ENCODE data around the gene DDIAS. TPM values are rescaled to one million over a fixed set of nuclear protein-coding genes. Genes with fewer than 3 reads are reported as not detected.

DDIAS gene
- total RNA-seq, 1 experiment from 2014 or later: 17.1 TPM

DNA sequence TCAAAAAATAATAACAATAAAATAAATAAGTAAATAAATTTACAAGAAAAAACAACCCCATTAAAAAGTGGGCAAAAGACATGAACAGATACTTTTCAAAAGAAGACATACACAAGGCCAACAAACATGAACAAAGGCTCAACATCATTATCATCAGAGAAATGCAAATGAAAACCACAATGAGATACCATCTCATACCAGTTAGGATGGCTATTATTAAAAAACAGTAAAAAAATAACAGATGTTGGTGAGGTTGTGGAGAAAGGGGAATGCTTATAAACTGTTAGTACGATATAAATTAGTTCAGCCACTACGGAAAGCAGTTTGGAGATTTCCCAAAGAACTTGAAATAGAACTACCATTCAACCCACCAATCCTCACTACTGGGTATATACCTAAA, 45.9 kb upstream of the DDIAS start:
- Histone ChIP-seq H3K4me3 (replicated peaks in 1 of 2; ENCODE audit: low read depth in 1 of 2, low read length in 2 of 2) (no peak overlapping the region), H3K79me2 (ENCODE audit: insufficient read depth, low read length) (no peaks in the 10 kb centered on the region), H3K9ac (ENCODE audit: low read length) (no peak overlapping the region), H3K36me3 (ENCODE audit: control insufficient read depth in 1 of 2, insufficient read depth in 2 of 2, low read length in 2 of 2) (no peaks in the 10 kb centered on the region), H3K9me2 (ENCODE audit: insufficient read depth) (no peaks in the 10 kb centered on the region), H3K4me1 (ENCODE audit: control insufficient read depth in 1 of 2, insufficient read depth in 2 of 2, low read length in 2 of 2) (peaks cover 11 to 17% of the 10 kb centered on the region in 2 experiments), H2AFZ (ENCODE audit: low read depth, low read length, poor library complexity, severe bottlenecking) (no peak overlapping the region), H3K27ac (ENCODE audit: low read depth, low read length) (no peak overlapping the region), H3K9me3 (ENCODE audit: control insufficient read depth in 1 of 2, insufficient read depth in 1 of 2, low read depth in 1 of 2, low read length in 2 of 2) (no peaks in the 10 kb centered on the region), H3K4me2 (ENCODE audit: low read length) (no peak overlapping the region), H3K27me3 (ENCODE audit: insufficient read depth, low read length) (no peaks in the 10 kb centered on the region), H4K20me1 (ENCODE audit: insufficient read depth) (no peaks in the 10 kb centered on the region)
- no peak for ATAC-seq
- no TSS peak for BruUV-seq (replicated peaks)
- RAD21 ChIA-PET (ENCODE audit: low non-redundant PET in 1 of 2, low total read pairs in 2 of 2, uncharacterized antibody in 2 of 2, unreplicated experiment in 2 of 2): no interaction called here
- TF ChIP-seq RAD21 (IDR thresholded peaks at IDR 0.05; ENCODE audit: low read depth): no peak
- TF ChIP-seq SIN3A (IDR thresholded peaks at IDR 0.05; ENCODE audit: low read depth): no peak
- no peak for TF ChIP-seq SRF (IDR thresholded peaks at IDR 0.05; ENCODE audit: low read depth)
- no peak for TF ChIP-seq ZFX (IDR thresholded peaks at IDR 0.05)
- no peak for TF ChIP-seq ZNF274 (IDR thresholded peaks at IDR 0.05; ENCODE audit: low read depth, low read length)
- TF ChIP-seq, protein P1, sequence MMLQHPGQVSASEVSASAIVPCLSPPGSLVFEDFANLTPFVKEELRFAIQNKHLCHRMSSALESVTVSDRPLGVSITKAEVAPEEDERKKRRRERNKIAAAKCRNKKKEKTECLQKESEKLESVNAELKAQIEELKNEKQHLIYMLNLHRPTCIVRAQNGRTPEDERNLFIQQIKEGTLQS (IDR thresholded peaks at IDR 0.05): no peak
- no peak for TF ChIP-seq CBX3 (IDR thresholded peaks at IDR 0.05; ENCODE audit: low read depth)
- no peak for TF ChIP-seq POLR2AphosphoS5 (IDR thresholded peaks at IDR 0.05; ENCODE audit: low read depth, low read length)
- TF ChIP-seq FOSL1 (IDR thresholded peaks at IDR 0.05; ENCODE audit: low read depth): no peak
- no peak for TF ChIP-seq EGR1 (IDR thresholded peaks at IDR 0.05; ENCODE audit: low read depth)
- TF ChIP-seq TCF7L2 (IDR thresholded peaks at IDR 0.05; ENCODE audit: borderline replicate concordance, extremely low read depth, insufficient read depth, insufficient read length): no peak
- no peak for TF ChIP-seq JUND (IDR thresholded peaks at IDR 0.05)
- TF ChIP-seq SP1 (IDR thresholded peaks at IDR 0.05; ENCODE audit: low read depth): no peak
- no peak for TF ChIP-seq EZH2 (IDR thresholded peaks at IDR 0.05)
- intact Hi-C loops (cut with micrococcal nuclease): no loop called here
- CTCF ChIA-PET: no interaction called here
- POLR2A ChIA-PET: no interaction called here
- no peak for DNase-seq (ENCODE audit: low read depth, low spot score)

DNA sequence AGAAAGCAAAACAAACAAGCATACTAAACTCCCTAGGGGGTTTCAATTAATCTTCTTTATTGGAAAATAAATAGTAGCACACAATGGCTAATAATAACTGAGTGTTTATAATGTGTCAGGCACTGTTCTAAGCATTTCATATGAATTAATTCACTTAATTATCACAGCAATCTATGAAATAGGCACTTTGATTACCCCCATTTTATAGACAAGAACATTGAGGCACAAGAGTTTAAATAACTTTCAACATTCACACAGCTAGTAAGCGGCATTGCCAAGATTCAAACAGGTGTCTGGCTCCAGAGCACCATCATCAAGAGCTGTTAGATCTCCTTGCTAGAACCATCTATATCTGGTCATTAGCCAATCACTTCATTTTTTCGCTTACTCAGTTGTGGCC, 44.4 kb upstream of the DDIAS start:
- no peaks in the 10 kb centered on the region for H4K20me1 ChIP-seq (ENCODE audit: insufficient read depth)
- no peaks in the 10 kb centered on the region for H3K79me2 ChIP-seq (ENCODE audit: insufficient read depth, low read length)
- H3K27me3 ChIP-seq (ENCODE audit: insufficient read depth, low read length): no peaks in the 10 kb centered on the region
- ChIA-PET RAD21 (ENCODE audit: low non-redundant PET in 1 of 2, low total read pairs in 2 of 2, uncharacterized antibody in 2 of 2, unreplicated experiment in 2 of 2) (no interaction called here), CTCF (no interaction called here), POLR2A (no interaction called here)
- TF ChIP-seq FOSL1 (IDR thresholded peaks at IDR 0.05; ENCODE audit: low read depth) (no peak), SIN3A (IDR thresholded peaks at IDR 0.05; ENCODE audit: low read depth) (no peak), CEBPB (IDR thresholded peaks at IDR 0.05; ENCODE audit: low read depth) (no peak), ELF1 (IDR thresholded peaks at IDR 0.05; ENCODE audit: borderline replicate concordance, low read depth) (no peak), SRF (IDR thresholded peaks at IDR 0.05; ENCODE audit: low read depth) (no peak), CBX3 (IDR thresholded peaks at IDR 0.05; ENCODE audit: low read depth) (no peak), EGR1 (IDR thresholded peaks at IDR 0.05; ENCODE audit: low read depth) (no peak)
- no peak overlapping the region for H3K9ac ChIP-seq (ENCODE audit: low read length)
- no peaks in the 10 kb centered on the region for H3K9me2 ChIP-seq (ENCODE audit: insufficient read depth)
- peaks cover 11 to 17% of the 10 kb centered on the region in 2 experiments for H3K4me1 ChIP-seq (ENCODE audit: control insufficient read depth in 1 of 2, insufficient read depth in 2 of 2, low read length in 2 of 2)
- no peak overlapping the region for H3K4me3 ChIP-seq (replicated peaks in 1 of 2; ENCODE audit: low read depth in 1 of 2, low read length in 2 of 2)
- H3K36me3 ChIP-seq (ENCODE audit: control insufficient read depth in 1 of 2, insufficient read depth in 2 of 2, low read length in 2 of 2): no peaks in the 10 kb centered on the region
- no peak for DNase-seq (ENCODE audit: low read depth, low spot score)
- H2AFZ ChIP-seq (ENCODE audit: low read depth, low read length, poor library complexity, severe bottlenecking): no peak overlapping the region
- intact Hi-C loops (cut with micrococcal nuclease): no loop called here
- ATAC-seq: no peak
- H3K27ac ChIP-seq (ENCODE audit: low read depth, low read length): no peak overlapping the region
- no peak overlapping the region for H3K4me2 ChIP-seq (ENCODE audit: low read length)
- no peaks in the 10 kb centered on the region for H3K9me3 ChIP-seq (ENCODE audit: control insufficient read depth in 1 of 2, insufficient read depth in 1 of 2, low read depth in 1 of 2, low read length in 2 of 2)
- no TSS peak for BruUV-seq (replicated peaks)

Measured in HCT116 (cell line).